H1 (cell line): ENCODE measurements around the gene HPX. TPM values are rescaled to one million over a fixed set of nuclear protein-coding genes. Genes with fewer than 3 reads are reported as not detected.

Experiments
- CTCF ChIA-PET: fragments of 300-600 bp; sonication (Branson Sonifier 250); formaldehyde crosslinking; loops from one replicate; lab custom pipeline; 2021; ENCODE audit not compliant: partially characterized antibody; lab: Charles Lee
- POLR2A ChIA-PET: fragments of 300-600 bp; sonication (Branson Sonifier 250); formaldehyde crosslinking; loops from one replicate; lab custom pipeline; 2021; ENCODE audit warnings: inconsistent platforms; ENCODE audit not compliant: partially characterized antibody; lab: Charles Lee
- DNase-seq, 2 experiments: peaks; one replicate each; pipeline versions ENCODE4 v3.0.0 to v3.0.0-alpha.2; 2010 to 2022; ENCODE audit warnings: low spot score in 2 of 2, low read depth in 1 of 2, mixed read lengths in 1 of 2
- FAIRE-seq: peaks from 2 replicates; lab custom pipeline; 2011; peaks lifted over from hg19 to GRCh38; lab: Jason Lieb, UNC
- H2AFZ ChIP-seq: 2 replicates; pipeline ENCODE4 v1.8.1; 2012; ENCODE audit warnings: low read length, inconsistent platforms
- H2AK5ac ChIP-seq: 2 replicates; pipeline ENCODE4 v1.6.1; 2013; ENCODE audit warnings: low read depth, low read length
- H2BK120ac ChIP-seq: replicated peaks from 2 replicates; pipeline ENCODE3; 2013; ENCODE audit warnings: low read depth, low read length, inconsistent platforms
- H2BK12ac ChIP-seq: 2 replicates; pipeline ENCODE4 v1.6.1; 2013; ENCODE audit warnings: low read depth, low read length
- H2BK15ac ChIP-seq: 2 replicates; pipeline ENCODE4 v1.6.1; 2013; ENCODE audit warnings: low read length
- H2BK20ac ChIP-seq: 2 replicates; pipeline ENCODE4 v1.6.1; 2013; ENCODE audit warnings: low read length
- H2BK5ac ChIP-seq: 2 replicates; pipeline ENCODE4 v1.6.1; 2013; ENCODE audit warnings: low read depth, low read length
- H3K14ac ChIP-seq: 2 replicates; pipeline ENCODE4 v1.6.1; 2013; ENCODE audit warnings: inconsistent platforms; ENCODE audit not compliant: insufficient read length
- H3K18ac ChIP-seq: 2 replicates; pipeline ENCODE4 v1.6.1; 2013; ENCODE audit warnings: low read length; ENCODE audit errors: extremely low read depth
- H3K23ac ChIP-seq: 2 replicates; pipeline ENCODE4 v1.6.1; 2013; ENCODE audit warnings: inconsistent platforms; ENCODE audit not compliant: insufficient read length
- H3K23me2 ChIP-seq: 2 replicates; pipeline ENCODE4 v1.6.1; 2013; ENCODE audit warnings: low read depth, low read length
- H3K27ac ChIP-seq: 2 replicates; pipeline ENCODE4 v1.6.1; 2011; ENCODE audit warnings: low read depth, low read length, inconsistent platforms
- H3K27me3 ChIP-seq, 4 experiments: replicated peaks in 1 of 4; 1 replicate in 1 of 4; 2 replicates in 3 of 4; pipeline versions ENCODE4 v1.6.1 to v1.8.1; 2011 to 2013; ENCODE audit warnings: low read length in 3 of 4, mild to moderate bottlenecking in 3 of 4, inconsistent platforms in 2 of 4, mixed read lengths in 2 of 4, moderate library complexity in 1 of 4; ENCODE audit not compliant: control insufficient read depth in 3 of 4, insufficient read depth in 3 of 4; ENCODE audit errors: extremely low read depth in 1 of 4
- H3K36me3 ChIP-seq, 4 experiments: 2 replicates each; pipeline versions ENCODE4 v1.6.1 to v1.8.1; 2011 to 2013; ENCODE audit warnings: mild to moderate bottlenecking in 4 of 4, low read length in 3 of 4, moderate library complexity in 2 of 4, control low read depth in 1 of 4, inconsistent platforms in 1 of 4; ENCODE audit not compliant: insufficient read depth in 4 of 4, control insufficient read depth in 2 of 4
- H3K4ac ChIP-seq: replicated peaks from 2 replicates; pipeline ENCODE3; 2013; ENCODE audit warnings: low read length, low read depth, mixed read lengths, inconsistent platforms; ENCODE audit not compliant: insufficient read length
- H3K4me1 ChIP-seq, 4 experiments: replicated peaks in 1 of 4; 1 replicate in 1 of 4; 2 replicates in 3 of 4; pipeline versions ENCODE4 v1.6.1 to v1.8.1; 2011 to 2013; ENCODE audit warnings: low read length in 3 of 4, inconsistent platforms in 2 of 4, mixed read lengths in 1 of 4; ENCODE audit not compliant: insufficient read depth in 4 of 4, control insufficient read depth in 3 of 4
- H3K4me2 ChIP-seq, 2 experiments: 2 replicates each; pipeline versions ENCODE4 v1.6.1 to v1.8.1; 2011 to 2013; ENCODE audit warnings: low read depth in 2 of 2, low read length in 2 of 2, control low read depth in 1 of 2, inconsistent platforms in 1 of 2, mild to moderate bottlenecking in 1 of 2; ENCODE audit not compliant: insufficient read depth in 1 of 2
- H3K4me3 ChIP-seq, 4 experiments: fragments of 200-600, 300-600 bp in 1 of 4; sonication (generic), shearing (Covaris generic), sonication (Bioruptor Twin) in 1 of 4; 2 replicates each; pipeline versions ENCODE4 v1.5.1 to v1.8.1; 2011 to 2016; ENCODE audit warnings: low read length in 4 of 4, low read depth in 3 of 4, control low read depth in 2 of 4, inconsistent platforms in 2 of 4, mild to moderate bottlenecking in 2 of 4, mixed read lengths in 1 of 4, moderate library complexity in 1 of 4; ENCODE audit not compliant: insufficient read depth in 2 of 4; ENCODE audit errors: extremely low read depth in 1 of 4
- H3K56ac ChIP-seq: replicated peaks from 2 replicates; pipeline ENCODE3; 2013; ENCODE audit warnings: low read depth, mild to moderate bottlenecking, mixed read lengths, low read length, inconsistent platforms; ENCODE audit not compliant: insufficient read length
- H3K79me1 ChIP-seq: 2 replicates; pipeline ENCODE4 v1.6.1; 2013; ENCODE audit warnings: low read depth, low read length, control low read depth
- H3K79me2 ChIP-seq, 2 experiments: 2 replicates each; pipeline versions ENCODE4 v1.6.1 to v1.8.1; 2012 to 2013; ENCODE audit warnings: low read length in 2 of 2, mild to moderate bottlenecking in 2 of 2, inconsistent platforms in 1 of 2; ENCODE audit not compliant: insufficient read depth in 2 of 2, control insufficient read depth in 1 of 2
- H3K9ac ChIP-seq, 4 experiments: replicated peaks in 1 of 4; 1 replicate in 1 of 4; 2 replicates in 3 of 4; pipeline versions ENCODE4 v1.6.1 to v1.8.1; 2011 to 2013; ENCODE audit warnings: low read depth in 3 of 4, low read length in 3 of 4, control low read depth in 2 of 4, mild to moderate bottlenecking in 2 of 4, moderate library complexity in 2 of 4, inconsistent platforms in 1 of 4; ENCODE audit errors: extremely low read depth in 1 of 4
- H3K9me3 ChIP-seq, 2 experiments: 2 replicates each; pipeline versions ENCODE4 v1.6.1 to v1.8.1; 2012 to 2013; ENCODE audit warnings: mild to moderate bottlenecking in 2 of 2, moderate library complexity in 2 of 2, control low read depth in 1 of 2, inconsistent platforms in 1 of 2, low read depth in 1 of 2, low read length in 1 of 2, mixed read lengths in 1 of 2; ENCODE audit not compliant: insufficient read depth in 2 of 2
- H4K20me1 ChIP-seq, 2 experiments: replicated peaks in 1 of 2; 2 replicates each; pipeline versions ENCODE3 to v1.8.1; 2011 to 2013; ENCODE audit warnings: inconsistent platforms in 2 of 2, low read length in 2 of 2, mild to moderate bottlenecking in 1 of 2; ENCODE audit not compliant: insufficient read depth in 2 of 2, control insufficient read depth in 1 of 2
- H4K5ac ChIP-seq: 2 replicates; pipeline ENCODE4 v1.6.1; 2013; ENCODE audit warnings: low read length, low read depth, mixed read lengths, inconsistent platforms; ENCODE audit not compliant: insufficient read length
- H4K8ac ChIP-seq: 2 replicates; pipeline ENCODE4 v1.8.0; 2013; ENCODE audit warnings: mild to moderate bottlenecking, moderate library complexity, low read length, inconsistent platforms; ENCODE audit not compliant: insufficient read depth; ENCODE audit errors: extremely low read depth
- H4K91ac ChIP-seq: replicated peaks from 2 replicates; pipeline ENCODE3; 2013; ENCODE audit warnings: low read length, mixed read lengths, inconsistent platforms; ENCODE audit not compliant: insufficient read length
- CBX8 ChIP-seq: fragments of 300-800, 300-1000 bp; sonication (generic); IDR thresholded peaks from 2 replicates; pipeline ENCODE4 v1.7.1; 2016; ENCODE audit warnings: low read depth, low read length, borderline replicate concordance
- CHD2 ChIP-seq: IDR thresholded peaks from 2 replicates; pipeline ENCODE4 v1.6.1; 2012; ENCODE audit warnings: low read length, improper control_type of control experiment
- RFX5 ChIP-seq: IDR thresholded peaks from 2 replicates; pipeline ENCODE4 v1.6.1; 2011; ENCODE audit warnings: low read depth, low read length, improper control_type of control experiment, borderline replicate concordance
- SAP30 ChIP-seq: fragments of 300-600 bp; sonication (generic); IDR thresholded peaks from 2 replicates; pipeline ENCODE4 v1.7.1; 2012; ENCODE audit warnings: low read length, moderate library complexity, mild to moderate bottlenecking, inconsistent platforms; ENCODE audit not compliant: insufficient read depth, insufficient replicate concordance
- SIN3A ChIP-seq, 2 experiments: IDR thresholded peaks in 1 of 2; conservative IDR thresholded peaks in 1 of 2; 2 replicates each; pipeline ENCODE4 v1.6.1; 2011 to 2012; ENCODE audit warnings: low read length in 2 of 2, improper control_type of control experiment in 1 of 2, low read depth in 1 of 2, mild to moderate bottlenecking in 1 of 2
- SRF ChIP-seq: IDR thresholded peaks from 2 replicates; pipeline ENCODE4 v1.6.1; 2011; ENCODE audit warnings: mild to moderate bottlenecking, low read depth, low read length, moderate library complexity
- SUZ12 ChIP-seq: fragments of 200-600 bp; sonication (generic); IDR thresholded peaks from 2 replicates; pipeline ENCODE4 v1.6.1; 2012; ENCODE audit warnings: mild to moderate bottlenecking, inconsistent platforms, low read length, moderate library complexity, mixed read lengths
- TAF7 ChIP-seq: optimal IDR thresholded peaks from 2 replicates; pipeline ENCODE3; 2011; ENCODE audit warnings: low read depth, mild to moderate bottlenecking, inconsistent platforms, low read length, moderate library complexity, borderline replicate concordance
- WGBS, 2 experiments: shearing (Covaris generic) in 1 of 2; methylation state at CpG; one replicate each; pipeline versions ENCODE4 v1.1.6 to v1.1.7; 2013 to 2015; ENCODE audit warnings: low lambda C conversion rate in 2 of 2, mixed read lengths in 2 of 2, inconsistent platforms in 1 of 2, low coverage in 1 of 2, missing lambda C conversion rate in 1 of 2; ENCODE audit not compliant: insufficient replicate concordance in 2 of 2, insufficient coverage in 1 of 2, insufficient read length in 1 of 2; ENCODE audit errors: extremely low coverage in 1 of 2, missing lambda C conversion rate in 1 of 2; 5-methylcytosine and 5-hydroxymethylcytosine counted together
- polyA plus RNA-seq, 7 experiments: library from polyadenylated mRNA; depleted of rRNA in 3 of 7; stranded (reverse) in 5 of 7; unstranded in 2 of 7; fragments of >200 nt in 5 of 7; fragments of 200-250 nt in 2 of 7; gene quantifications; 1 replicate in 5 of 7; 2 replicates in 1 of 7; 4 replicates in 1 of 7; pipeline versions ENCODE4 v1.2.1 to v1.2.3, GENCODE V29; 2011 to 2013; ENCODE audit warnings: missing spikeins in 2 of 7, mixed read lengths in 2 of 7
- total RNA-seq: library from RNA; stranded (reverse); fragmentation: NEBNext Ultra II Directional; extraction: Animal tissue kit (Norgen Biotek cat#: 25700); gene quantifications from 2 replicates; pipeline ENCODE4 v1.2.1, GENCODE V29; 2021

The HPX gene
- total and polyA plus RNA-seq, 2 of the 8 experiments (the other 6 are each of a cell fraction or from before 2014, with no cell fraction given), result 0.80 to 0.97 TPM

GRCh38 chr11:6417907-6418556 lies 22.8 kb downstream of the HPX start:
- H3K36me3 ChIP-seq, result no peaks in the 10 kb centered on the region
- no peak overlapping the region for H2AFZ ChIP-seq
- no peak overlapping the region for H2AK5ac ChIP-seq
- H3K27me3 ChIP-seq, result peaks cover 1 to 13% (median 7%) of the 10 kb centered on the region in 4 experiments
- no peak for FAIRE-seq
- H3K23ac ChIP-seq, result no peak overlapping the region
- no peaks in the 10 kb centered on the region for H3K9me3 ChIP-seq
- no peak overlapping the region for H3K14ac ChIP-seq
- WGBS, 2 experiments, result 64% methylated on average over 7 of the region's 7 CpGs; no CpG with 5 or more reads in 1 of the 2 experiments
- H3K79me1 ChIP-seq, result 0 out of 2 replicates have a peak, but pooled peaks cover 2% of the 10 kb centered on the region
- no peak overlapping the region for H3K27ac ChIP-seq
- H3K4me2 ChIP-seq, result peak overlapping the region; percentile 68 to 90
- H3K23me2 ChIP-seq, result peaks cover 4% of the 10 kb centered on the region; the same call in 1 of the 2 replicates
- H2BK20ac ChIP-seq, result no peak overlapping the region
- no peak overlapping the region for H3K9ac ChIP-seq
- no peak overlapping the region for H2BK5ac ChIP-seq
- ChIA-PET POLR2A (interaction anchor here (1.2 to 2.5 kb wide), 3 partner anchors 12 to 106 kb away, joined by 3 to 10 read pairs (median 3); no protein-coding TSS in a partner anchor), CTCF (interaction anchor here (0.8 to 10.1 kb wide), 7 partner anchors 9 to 57 kb away, joined by 3 to 78 read pairs (median 4); partner anchors contain the start of gene HPX)
- no peak overlapping the region for H3K56ac ChIP-seq
- H4K5ac ChIP-seq, result no peak overlapping the region
- no peak overlapping the region for H2BK15ac ChIP-seq
- H4K91ac ChIP-seq, result no peak overlapping the region
- H2BK120ac ChIP-seq, result no peak overlapping the region
- peak overlapping the region; percentile 78 to 97 (median 86) for H3K4me3 ChIP-seq
- no peak for DNase-seq
- H3K4ac ChIP-seq, result no peak overlapping the region
- H4K8ac ChIP-seq, result no peak overlapping the region
- peaks cover 2 to 5% (median 4%) of the 10 kb centered on the region in 4 experiments; a peak in 4 of 7 replicates for H3K4me1 ChIP-seq
- H2BK12ac ChIP-seq, result 0 out of 2 replicates have a peak overlapping the region, but pooled peaks have one; percentile 5
- no peaks in the 10 kb centered on the region for H3K79me2 ChIP-seq
- no peak overlapping the region for H3K18ac ChIP-seq
- TF ChIP-seq CBX8, result no peak
- TF ChIP-seq SAP30, result peak; percentile 52
- no peak for TF ChIP-seq TAF7
- no peak for TF ChIP-seq CHD2
- TF ChIP-seq SRF, result no peak
- TF ChIP-seq SIN3A (conservative IDR thresholded peaks at IDR 0.05 in 1 of 2, IDR thresholded peaks at IDR 0.05 in 1 of 2; ENCODE audit: low read depth in 1 of 2, low read length in 2 of 2), result no peak
- no peak for TF ChIP-seq RFX5
- no peak for TF ChIP-seq SUZ12
- no peaks in the 10 kb centered on the region for H4K20me1 ChIP-seq
